Left kidney (tissue), 8 donors: ENCODE data around the gene DDX50. TPM values are rescaled to one million over a fixed set of nuclear protein-coding genes. Genes with fewer than 3 reads are reported as not detected.
"Not testable (repeated sequence)": the region's sequence is repeated elsewhere in the genome, so short reads cannot be mapped to it uniquely, and the experiment has no call there.

ENCODE experiments used
- DNase-seq: peaks from one replicate; pipeline ENCODE4 v3.0.0-alpha.2; 2013
- long read RNA-seq, 8 donors: transcript quantifications; one replicate each; lab custom pipeline, GENCODE V29; 2026
- polyA plus RNA-seq: library from polyadenylated mRNA; unstranded; fragments of 120-200 nt; gene quantifications from one replicate; pipeline ENCODE4 v1.2.1, GENCODE V29; 2013; ENCODE audit not compliant: insufficient read length

Gene DDX50
- 68.4 TPM for polyA plus RNA-seq
- long read RNA-seq, donor 1, transcript DDX50-201 (15 exons, 2,538 nt), result major isoform, 8 of 23 reads
- long read RNA-seq, donor 1, partial matches to known transcripts, result 15 of 23 reads
- long read RNA-seq, donor 1, other reads (novel, unspliced or antisense), result 0 of 23 reads
- long read RNA-seq, donor 2, transcript DDX50-201 (15 exons, 2,538 nt), result major isoform, 10 of 27 reads
- long read RNA-seq, donor 2, partial matches to known transcripts, result 17 of 27 reads
- long read RNA-seq, donor 2, other reads (novel, unspliced or antisense), result 0 of 27 reads
- long read RNA-seq, donor 3, transcript DDX50-201 (15 exons, 2,538 nt), result major isoform, 5 of 14 reads
- long read RNA-seq, donor 3, partial matches to known transcripts, result 9 of 14 reads
- long read RNA-seq, donor 3, other reads (novel, unspliced or antisense), result 0 of 14 reads
- long read RNA-seq, donor 4, result 0 reads
- long read RNA-seq, donor 5, transcript DDX50-201 (15 exons, 2,538 nt), result major isoform, 20 of 20 reads
- long read RNA-seq, donor 5, partial matches to known transcripts, result 0 of 20 reads
- long read RNA-seq, donor 5, other reads (novel, unspliced or antisense), result 0 of 20 reads
- long read RNA-seq, donor 6, transcript DDX50-201 (15 exons, 2,538 nt), result major isoform, 9 of 32 reads
- long read RNA-seq, donor 6, partial matches to known transcripts, result 23 of 32 reads
- long read RNA-seq, donor 6, other reads (novel, unspliced or antisense), result 0 of 32 reads
- long read RNA-seq, donor 7, transcript DDX50-201 (15 exons, 2,538 nt), result major isoform, 10 of 43 reads
- long read RNA-seq, donor 7, partial matches to known transcripts, result 32 of 43 reads
- long read RNA-seq, donor 7, other reads (novel, unspliced or antisense), result 0 of 43 reads
- long read RNA-seq, donor 8, transcript DDX50-201 (15 exons, 2,538 nt), result major isoform, 5 of 5 reads
- long read RNA-seq, donor 8, partial matches to known transcripts, result 0 of 5 reads
- long read RNA-seq, donor 8, other reads (novel, unspliced or antisense), result 0 of 5 reads

GRCh38 chr10:68901105-68901927 lies at the start of gene DDX50:
DDX50 (plus strand) TSS chr10:68901315; CDS start chr10:68901385, 70 bp downstream.
- DNase-seq, result peak; percentile 100

- DNase-seq, result no peak
Observed at GRCh38 chr10:68856352-68856751, 44.8 kb upstream of the DDX50 start.

GRCh38 chr10:68857005-68857404 lies 44.1 kb upstream of the DDX50 start:
- DNase-seq, result no peak

- no peak for DNase-seq
Observed at GRCh38 chr10:68861253-68861652, 39.9 kb upstream of the DDX50 start.

GRCh38 chr10:68864611-68865010 lies 36.5 kb upstream of the DDX50 start:
- no peak for DNase-seq

GRCh38 chr10:68868173-68868572 lies 32.9 kb upstream of the DDX50 start:
- DNase-seq, result not testable (repeated sequence)

GRCh38 chr10:68869623-68870022 lies 31.5 kb upstream of the DDX50 start:
- no peak for DNase-seq

GRCh38 chr10:68870061-68870460 lies 31.1 kb upstream of the DDX50 start:
- no peak for DNase-seq

- no peak for DNase-seq
Observed at GRCh38 chr10:68870545-68871104, 30.5 kb upstream of the DDX50 start.

GRCh38 chr10:68871105-68871711 lies 29.9 kb upstream of the DDX50 start:
- DNase-seq, result no peak

- DNase-seq, result peak; percentile 87
Observed at GRCh38 chr10:68871731-68872342, 29.3 kb upstream of the DDX50 start.

- DNase-seq, result peak; percentile 65
Observed at GRCh38 chr10:68876246-68877138, 24.6 kb upstream of the DDX50 start.

GRCh38 chr10:68877482-68878110 lies 23.5 kb upstream of the DDX50 start:
- DNase-seq, result no peak

- DNase-seq, result no peak
Observed at GRCh38 chr10:68878496-68878895, 22.6 kb upstream of the DDX50 start.

GRCh38 chr10:68879628-68880027 lies 21.5 kb upstream of the DDX50 start:
- DNase-seq, result no peak

- no peak for DNase-seq
Observed at GRCh38 chr10:68880181-68880580, 20.9 kb upstream of the DDX50 start.

- DNase-seq, result no peak
Observed at GRCh38 chr10:68895041-68895440, 6.1 kb upstream of the DDX50 start.

- peak; percentile 81 for DNase-seq
Observed at GRCh38 chr10:68897336-68897741, 3.8 kb upstream of the DDX50 start.

- DNase-seq, result no peak
Observed at GRCh38 chr10:68899186-68899745, 1.8 kb upstream of the DDX50 start.
